Smooth muscle cell (in vitro differentiated cells): Measurements from ENCODE around the gene DPP6. TPM values are rescaled to one million over a fixed set of nuclear protein-coding genes. Genes with fewer than 3 reads are reported as not detected.
"Not testable (repeated sequence)": the region's sequence is repeated elsewhere in the genome, so short reads cannot be mapped to it uniquely, and the experiment has no call there.

ENCODE experiments used
- DNase-seq: peaks from one replicate; lab custom pipeline; 2025; ENCODE audit not compliant: unreplicated experiment; lab: John Stamatoyannopoulos, UW
- H2AFZ ChIP-seq: fragments of 200-600 bp; sonication (generic); 2 replicates; pipeline ENCODE4 v1.6.0; 2016; ENCODE audit warnings: antibody characterized with exemption, low read depth, mild to moderate bottlenecking
- H3F3A ChIP-seq: fragments of 200-600 bp; sonication (generic); 2 replicates; pipeline ENCODE4 v1.6.0; 2017; ENCODE audit warnings: antibody characterized with exemption, low read depth
- H3K27ac ChIP-seq: fragments of 200-600 bp; sonication (generic); 2 replicates; pipeline ENCODE4 v1.5.1; 2016; ENCODE audit warnings: low read depth, mild to moderate bottlenecking
- H3K27me3 ChIP-seq: fragments of 200-600 bp; sonication (generic); 2 replicates; pipeline ENCODE4 v1.6.1; 2016; ENCODE audit warnings: low read depth, mild to moderate bottlenecking
- H3K36me3 ChIP-seq: fragments of 200-600 bp; sonication (generic); 2 replicates; pipeline ENCODE4 v1.5.1; 2016; ENCODE audit warnings: low read depth
- H3K4me1 ChIP-seq: fragments of 200-600 bp; sonication (generic); 2 replicates; pipeline ENCODE4 v1.5.1; 2016; ENCODE audit warnings: low read depth
- H3K4me2 ChIP-seq: fragments of 200-600 bp; sonication (generic); 2 replicates; pipeline ENCODE4 v1.6.0; 2016; ENCODE audit warnings: mild to moderate bottlenecking
- H3K4me3 ChIP-seq: fragments of 200-600 bp; sonication (generic); 2 replicates; pipeline ENCODE4 v1.5.1; 2016; ENCODE audit warnings: mild to moderate bottlenecking
- H3K79me2 ChIP-seq: fragments of 200-600 bp; sonication (generic); 2 replicates; pipeline ENCODE4 v1.6.0; 2016; ENCODE audit warnings: low read depth, mild to moderate bottlenecking
- H3K9ac ChIP-seq: fragments of 200-600 bp; sonication (generic); 2 replicates; pipeline ENCODE4 v1.6.0; 2016; ENCODE audit warnings: low read depth
- H3K9me3 ChIP-seq: fragments of 200-600 bp; sonication (generic); replicated peaks from 2 replicates; pipeline ENCODE4 v1.5.1; 2016; ENCODE audit warnings: low read depth
- H4K20me1 ChIP-seq: fragments of 200-600 bp; sonication (generic); 2 replicates; pipeline ENCODE4 v1.6.0; 2016; ENCODE audit warnings: low read depth
- CTCF ChIP-seq: fragments of 200-600 bp; sonication (generic); IDR thresholded peaks from 2 replicates; pipeline ENCODE4 v1.5.1; 2017; ENCODE audit warnings: borderline replicate concordance, mild to moderate bottlenecking, antibody characterized with exemption; ENCODE audit not compliant: insufficient read depth, poor library complexity, severe bottlenecking
- WGBS: methylation state at CpG from one replicate; pipeline ENCODE4 v1.1.7; 2016; ENCODE audit warnings: low lambda C conversion rate; 5-methylcytosine and 5-hydroxymethylcytosine counted together
- polyA plus RNA-seq: library from polyadenylated mRNA; unstranded; fragments of >200 nt; fragmentation: Nextera tagmentation; extraction: Ambion mirVana; gene quantifications from 2 replicates; pipeline ENCODE4 v1.2.1, GENCODE V29; 2016
- total RNA-seq: library from RNA; depleted of rRNA; stranded (reverse); fragments of >200 nt; gene quantifications from 2 replicates; pipeline ENCODE4 v1.2.3, GENCODE V29; 2014

The DPP6 gene
- total and polyA plus RNA-seq, 2 experiments from 2014 or later: 0.72 TPM; not detected in 1

GRCh38 chr7:154058783-154059182, 6.6 kb downstream of the DPP6 start:
- not testable (repeated sequence) for H3K27ac ChIP-seq, H3K9ac ChIP-seq

GRCh38 chr7:154060551-154060950, 8.4 kb downstream of the DPP6 start:
- H3K27ac ChIP-seq, H3K9ac ChIP-seq, H3K4me1 ChIP-seq, H2AFZ ChIP-seq, H4K20me1 ChIP-seq, H3K4me3 ChIP-seq, H3K79me2 ChIP-seq, DNase-seq, H3F3A ChIP-seq, H3K9me3 ChIP-seq, H3K4me2 ChIP-seq, H3K36me3 ChIP-seq, H3K27me3 ChIP-seq: not testable (repeated sequence)
- WGBS: 80% methylated on average over 15 of the region's 15 CpGs

More at GRCh38 chr7:154058783-154059182, 6.6 kb downstream of the DPP6 start:
- not testable (repeated sequence) for H2AFZ ChIP-seq, DNase-seq, H3K4me3 ChIP-seq, H3K4me1 ChIP-seq, H4K20me1 ChIP-seq, H3K36me3 ChIP-seq, H3F3A ChIP-seq, H3K4me2 ChIP-seq, H3K9me3 ChIP-seq, H3K79me2 ChIP-seq
- WGBS: 87% methylated on average over 13 of the region's 14 CpGs
- peaks cover 11% of the 10 kb centered on the region for H3K27me3 ChIP-seq

- H3K4me3 ChIP-seq, H3K9me3 ChIP-seq, H4K20me1 ChIP-seq, H3K4me2 ChIP-seq, H3K79me2 ChIP-seq, H2AFZ ChIP-seq, H3K27me3 ChIP-seq, H3K36me3 ChIP-seq, DNase-seq, H3K4me1 ChIP-seq, H3K9ac ChIP-seq, H3K27ac ChIP-seq, H3F3A ChIP-seq: not testable (repeated sequence)
- 18% methylated on average over 4 of the region's 4 CpGs for whole genome bisulfite sequencing
- peak; percentile 49 for TF ChIP-seq CTCF
Measured at GRCh38 chr7:154071833-154072232, 19.6 kb downstream of the DPP6 start.

DNA sequence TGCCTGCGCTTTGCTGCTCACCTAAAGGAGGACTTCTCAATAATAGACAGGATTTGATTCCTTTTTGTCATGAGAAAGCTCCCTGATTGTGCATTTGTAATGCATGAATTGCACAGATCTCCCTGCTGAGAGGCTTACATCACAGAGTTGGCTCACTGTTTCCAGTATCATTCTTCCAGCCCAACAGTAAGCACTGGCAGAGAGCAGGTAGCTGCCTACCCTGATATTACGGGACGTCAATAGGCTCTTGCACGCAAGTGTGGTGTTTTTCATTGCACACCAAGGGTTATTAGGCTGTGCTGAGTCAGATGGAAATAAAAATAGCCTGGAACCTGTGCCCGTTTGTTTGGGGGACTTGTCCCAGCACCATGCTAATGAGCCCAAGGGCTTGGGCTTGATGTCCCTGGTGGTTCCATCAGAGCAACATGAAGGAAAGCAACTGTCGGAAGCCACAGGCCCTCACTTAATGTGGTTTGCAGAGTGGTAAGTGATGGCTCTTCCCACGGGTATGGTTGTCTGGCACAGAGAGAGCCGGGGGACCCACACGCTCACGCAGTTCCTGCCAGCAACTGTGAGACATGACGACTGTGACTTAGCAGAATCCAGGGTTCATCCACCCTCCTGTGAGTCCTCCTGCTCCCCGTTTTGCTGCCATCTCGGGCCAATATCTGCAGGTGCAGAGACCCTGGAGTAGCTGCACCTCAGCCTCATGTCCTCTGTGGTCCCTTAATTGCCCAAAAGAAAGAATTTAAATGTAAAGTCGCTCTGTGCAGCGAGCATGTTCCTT, 20.4 kb downstream of the DPP6 start:
- H4K20me1 ChIP-seq, H3K36me3 ChIP-seq, H3K27ac ChIP-seq, H3K9me3 ChIP-seq, H3K4me3 ChIP-seq, H3K4me1 ChIP-seq, H2AFZ ChIP-seq, DNase-seq, H3F3A ChIP-seq, H3K27me3 ChIP-seq, H3K4me2 ChIP-seq, H3K79me2 ChIP-seq, H3K9ac ChIP-seq: not testable (repeated sequence)
- whole genome bisulfite sequencing: 79% methylated on average over 15 of the region's 15 CpGs

- H3K9me3 ChIP-seq, H4K20me1 ChIP-seq, H2AFZ ChIP-seq, H3K27ac ChIP-seq, H3K9ac ChIP-seq, H3K79me2 ChIP-seq, H3K4me1 ChIP-seq, H3K4me2 ChIP-seq, DNase-seq, H3K27me3 ChIP-seq, H3K4me3 ChIP-seq, H3F3A ChIP-seq, H3K36me3 ChIP-seq: not testable (repeated sequence)
- 87% methylated on average over 2 of the region's 2 CpGs for WGBS
Measured at GRCh38 chr7:154078523-154078922, 26.3 kb downstream of the DPP6 start.

DNA sequence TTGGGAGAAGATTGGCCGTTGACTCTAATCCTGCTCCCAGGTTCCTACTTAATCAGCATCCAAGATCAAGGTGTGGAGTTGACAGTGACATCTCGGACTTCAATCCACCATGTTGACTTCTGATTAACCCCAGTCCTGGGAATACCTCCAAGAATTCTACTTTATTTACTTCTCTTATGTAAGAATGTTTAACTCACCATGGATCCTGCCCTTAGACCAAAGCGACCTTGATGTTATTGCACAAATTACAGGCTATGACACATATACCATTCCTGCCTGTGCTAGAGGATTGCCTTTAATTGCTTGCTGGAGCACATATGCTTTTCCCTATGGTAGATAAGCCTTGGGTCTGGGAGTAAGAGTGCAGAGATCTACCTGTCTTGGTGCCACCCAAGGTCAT, 28.1 kb downstream of the DPP6 start:
- not testable (repeated sequence) for H3K36me3 ChIP-seq, H3K27ac ChIP-seq, H3K4me2 ChIP-seq, H3K79me2 ChIP-seq, H3K4me1 ChIP-seq, H4K20me1 ChIP-seq, H3K27me3 ChIP-seq, H3K4me3 ChIP-seq, H3K9me3 ChIP-seq, H3F3A ChIP-seq, H3K9ac ChIP-seq, DNase-seq, H2AFZ ChIP-seq
- WGBS: 80% methylated on average over 3 of the region's 3 CpGs

GRCh38 chr7:154087037-154087725, 35.0 kb downstream of the DPP6 start:
- not testable (repeated sequence) for H3K27me3 ChIP-seq, H2AFZ ChIP-seq, H3K27ac ChIP-seq, H3K9ac ChIP-seq, H3F3A ChIP-seq, H3K4me3 ChIP-seq, H3K79me2 ChIP-seq, H4K20me1 ChIP-seq, H3K36me3 ChIP-seq, H3K9me3 ChIP-seq, H3K4me1 ChIP-seq, DNase-seq, H3K4me2 ChIP-seq
- 76% methylated on average over 6 of the region's 6 CpGs for WGBS

- not testable (repeated sequence) for H3K79me2 ChIP-seq, H3F3A ChIP-seq, H4K20me1 ChIP-seq, H3K27me3 ChIP-seq, H3K9ac ChIP-seq, H3K9me3 ChIP-seq, H3K27ac ChIP-seq, H3K4me1 ChIP-seq, H3K4me3 ChIP-seq, DNase-seq, H3K4me2 ChIP-seq, H2AFZ ChIP-seq, H3K36me3 ChIP-seq
- 95% methylated on average over 3 of the region's 3 CpGs for WGBS
Measured at GRCh38 chr7:154092093-154092492, 39.9 kb downstream of the DPP6 start.
